Skeletal muscle tissue (tissue), 4 donors: ENCODE results near the gene RANBP3. TPM values are rescaled to one million over a fixed set of nuclear protein-coding genes. Genes with fewer than 3 reads are reported as not detected.
"Not testable (repeated sequence)": the region's sequence is repeated elsewhere in the genome, so short reads cannot be mapped to it uniquely, and the experiment has no call there.

Experiments used
- H3K27ac ChIP-seq: one replicate; pipeline ENCODE4 v1.7.0; 2013; ENCODE audit warnings: mild to moderate bottlenecking, low read depth, low read length, inconsistent platforms
- H3K27me3 ChIP-seq, 3 donors: one replicate each; pipeline ENCODE4 v1.7.0; 2013; ENCODE audit warnings: low read length in 3 of 3; ENCODE audit not compliant: control insufficient read depth in 3 of 3, insufficient read depth in 3 of 3
- H3K36me3 ChIP-seq, 3 donors: one replicate each; pipeline ENCODE4 v1.7.0; 2013; ENCODE audit warnings: low read length in 3 of 3; ENCODE audit not compliant: control insufficient read depth in 3 of 3, insufficient read depth in 3 of 3
- H3K4me1 ChIP-seq, 3 donors: one replicate each; pipeline ENCODE4 v1.7.0; 2013; ENCODE audit warnings: low read length in 3 of 3, mild to moderate bottlenecking in 3 of 3; ENCODE audit not compliant: control insufficient read depth in 3 of 3, insufficient read depth in 3 of 3
- H3K4me3 ChIP-seq, 3 donors: one replicate each; pipeline ENCODE4 v1.7.0; 2013; ENCODE audit warnings: low read length in 3 of 3
- H3K9ac ChIP-seq, 3 donors: one replicate each; pipeline ENCODE4 v1.7.0; 2013; ENCODE audit warnings: low read length in 3 of 3, mild to moderate bottlenecking in 3 of 3, moderate library complexity in 2 of 3, low read depth in 1 of 3
- H3K9me3 ChIP-seq, 3 donors: one replicate each; pipeline ENCODE4 v1.7.0; 2013; ENCODE audit warnings: low read length in 3 of 3; ENCODE audit not compliant: control insufficient read depth in 3 of 3
- total RNA-seq: library from RNA; depleted of rRNA; stranded (reverse); fragments of >200 nt; gene quantifications from one replicate; pipeline ENCODE4 v1.2.3, GENCODE V29; 2014
- donor health status: Osteomylitis.

RANBP3 gene, protein sequence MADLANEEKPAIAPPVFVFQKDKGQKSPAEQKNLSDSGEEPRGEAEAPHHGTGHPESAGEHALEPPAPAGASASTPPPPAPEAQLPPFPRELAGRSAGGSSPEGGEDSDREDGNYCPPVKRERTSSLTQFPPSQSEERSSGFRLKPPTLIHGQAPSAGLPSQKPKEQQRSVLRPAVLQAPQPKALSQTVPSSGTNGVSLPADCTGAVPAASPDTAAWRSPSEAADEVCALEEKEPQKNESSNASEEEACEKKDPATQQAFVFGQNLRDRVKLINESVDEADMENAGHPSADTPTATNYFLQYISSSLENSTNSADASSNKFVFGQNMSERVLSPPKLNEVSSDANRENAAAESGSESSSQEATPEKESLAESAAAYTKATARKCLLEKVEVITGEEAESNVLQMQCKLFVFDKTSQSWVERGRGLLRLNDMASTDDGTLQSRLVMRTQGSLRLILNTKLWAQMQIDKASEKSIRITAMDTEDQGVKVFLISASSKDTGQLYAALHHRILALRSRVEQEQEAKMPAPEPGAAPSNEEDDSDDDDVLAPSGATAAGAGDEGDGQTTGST
- 26.6 TPM for total RNA-seq

DNA sequence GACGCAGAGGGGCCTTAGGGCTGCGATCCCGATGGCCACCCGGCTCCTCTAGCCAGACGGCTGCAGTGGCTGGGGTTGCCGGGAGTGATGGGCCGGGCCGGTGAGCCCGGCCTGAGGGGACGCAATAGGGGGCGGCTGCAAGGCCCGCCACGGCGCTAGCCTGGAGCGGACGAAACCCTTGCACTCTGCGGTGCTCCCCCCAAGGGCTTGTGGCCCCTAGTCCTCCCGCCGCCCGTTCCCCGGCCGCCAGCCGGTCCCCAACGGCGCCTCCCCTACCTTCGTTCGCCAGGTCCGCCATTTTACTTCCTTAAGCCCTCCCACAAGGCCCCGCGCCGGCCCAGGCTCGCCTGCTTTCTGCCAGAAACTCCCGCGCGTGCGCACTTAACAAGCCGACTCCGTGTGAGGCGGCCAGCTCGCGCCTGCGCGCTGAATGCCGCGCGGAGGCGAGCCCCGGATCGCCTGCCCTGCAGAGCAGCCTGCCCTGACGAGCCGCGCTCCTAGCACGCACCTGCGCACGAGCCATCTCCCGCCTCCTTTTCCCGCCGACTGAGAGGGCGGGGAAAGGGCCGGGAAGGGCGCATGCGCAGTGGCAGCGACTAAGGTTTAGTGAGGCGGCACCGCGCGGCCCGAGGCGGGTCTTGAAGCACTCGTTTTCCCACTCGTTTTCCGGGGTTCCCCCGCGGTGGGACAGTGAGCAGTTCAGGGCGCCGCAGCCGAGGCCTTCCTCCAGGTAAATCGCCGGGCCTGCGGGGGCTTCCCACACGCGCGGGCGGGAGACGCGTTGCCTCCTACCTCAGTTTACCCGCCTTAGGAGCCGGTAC, at the start of gene RANBP3:
Gene RANBP3, minus strand, starts transcription at position 356 of the 821 bp plus-strand sequence. Its CDS starts 58 bp downstream, at position 298.
- Histone ChIP-seq H3K27me3 (no peaks in the 10 kb centered on the region), H3K4me1 (peaks cover 30 to 51% (median 41%) of the 10 kb centered on the region in 3 donors), H3K27ac (peak within 1 kb of the TSS; percentile 92), H3K9me3 (no peaks in the 10 kb centered on the region), H3K9ac (peak within 1 kb of the TSS; percentile 90 to 93 (median 91)), H3K4me3 (peak within 1 kb of the TSS; percentile 78 to 90 (median 88)), H3K36me3 (peaks cover 10 to 19% (median 12%) of the 10 kb centered on the region in 3 donors)

DNA sequence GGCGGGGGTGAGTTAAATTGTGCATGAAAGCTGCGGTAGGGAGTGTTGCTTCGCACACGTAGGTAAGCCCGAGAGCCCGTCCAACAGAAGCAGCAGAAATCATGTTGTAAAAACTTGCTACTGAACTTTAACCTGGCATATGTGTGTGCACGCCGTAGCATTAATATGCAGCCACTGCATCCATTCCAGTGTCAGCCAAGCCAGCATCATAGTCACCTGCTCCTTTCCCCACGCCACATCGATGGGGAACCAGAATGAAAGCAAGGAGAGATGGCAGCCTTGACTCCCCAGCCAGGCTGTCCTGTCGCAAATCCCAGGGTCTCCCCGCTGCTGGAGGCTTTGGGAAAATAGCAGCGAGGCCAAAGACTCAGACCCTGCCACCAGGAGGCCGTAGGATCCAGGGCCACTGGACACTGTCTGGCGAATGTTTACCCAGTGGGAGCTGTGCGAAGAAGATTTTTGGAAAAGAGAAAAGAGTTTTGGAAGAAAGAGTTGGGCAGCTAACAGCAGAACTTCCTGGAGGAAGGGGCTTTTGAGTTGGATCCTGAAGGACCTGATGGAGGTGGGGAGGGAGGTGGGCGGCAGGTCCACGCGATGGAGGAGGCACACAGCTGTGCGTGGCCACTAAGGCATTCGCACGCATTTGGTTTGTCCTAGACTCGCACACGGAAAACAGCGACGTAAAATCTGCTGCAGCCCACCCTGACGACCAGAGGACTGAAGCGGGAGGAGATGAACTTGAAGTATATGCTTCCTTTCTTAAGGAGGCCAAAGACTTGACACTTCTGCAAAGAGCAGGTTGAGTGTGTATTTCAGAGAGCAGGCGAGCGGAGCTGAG, 48.7 kb upstream of the RANBP3 start:
- Histone ChIP-seq H3K9ac (no peak overlapping the region), H3K27ac (no peak overlapping the region), H3K4me3 (no peak overlapping the region)

DNA sequence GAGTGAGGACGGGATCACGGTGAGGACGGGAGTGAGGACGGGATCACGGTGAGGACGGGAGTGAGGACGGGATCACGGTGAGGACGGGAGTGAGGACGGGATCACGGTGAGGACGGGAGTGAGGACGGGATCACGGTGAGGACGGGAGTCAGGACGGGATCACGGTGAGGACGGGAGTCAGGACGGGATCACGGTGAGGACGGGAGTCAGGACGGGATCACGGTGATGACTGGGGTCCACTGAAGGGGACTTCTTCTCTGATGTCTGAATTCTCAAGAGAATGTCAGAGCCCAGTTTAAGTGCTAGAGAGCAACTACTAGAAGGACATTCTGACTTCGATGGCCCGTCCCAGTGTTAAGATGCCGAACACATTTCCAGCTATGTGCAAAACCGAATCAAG, 46.8 kb upstream of the RANBP3 start:
- not testable (repeated sequence) for H3K4me3 ChIP-seq, H3K9ac ChIP-seq, H3K27me3 ChIP-seq, H3K9me3 ChIP-seq, H3K4me1 ChIP-seq, H3K36me3 ChIP-seq, H3K27ac ChIP-seq

More for the DNA sequence above, 48.7 kb upstream of the RANBP3 start:
- Histone ChIP-seq H3K27me3 (peaks cover 0 to 4% (median 2%) of the 10 kb centered on the region in 3 donors), H3K36me3 (peaks cover 0 to 7% (median 2%) of the 10 kb centered on the region in 3 donors), H3K9me3 (no peaks in the 10 kb centered on the region), H3K4me1 (peaks cover 4 to 10% (median 6%) of the 10 kb centered on the region in 3 donors)

DNA sequence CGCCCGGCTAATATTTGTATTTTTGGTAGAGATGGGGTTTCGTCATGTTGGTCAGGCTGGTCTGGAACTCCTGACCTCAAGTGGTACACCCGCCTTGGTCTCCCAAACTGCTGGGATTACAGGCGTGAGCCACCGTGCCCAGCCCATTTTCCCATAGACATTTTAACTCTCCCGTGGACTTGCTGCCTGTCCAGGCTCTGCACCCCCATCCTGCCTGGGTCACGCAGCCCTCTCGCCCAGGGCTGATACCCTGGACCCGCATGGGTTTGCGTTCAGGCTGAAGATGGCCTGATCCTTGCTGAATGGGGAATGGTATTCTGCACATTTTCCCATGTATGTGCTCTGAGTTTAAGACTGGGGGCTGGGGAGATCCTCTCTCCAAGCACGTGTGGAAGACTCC, 46.0 kb upstream of the RANBP3 start:
- Histone ChIP-seq H3K9me3 (no peaks in the 10 kb centered on the region), H3K4me3 (no peak overlapping the region), H3K36me3 (peaks cover 0 to 8% (median 2%) of the 10 kb centered on the region in 3 donors), H3K27ac (no peak overlapping the region), H3K27me3 (peaks cover 0 to 4% (median 2%) of the 10 kb centered on the region in 3 donors), H3K4me1 (peaks cover 4 to 10% (median 6%) of the 10 kb centered on the region in 3 donors), H3K9ac (peak overlapping the region in 1 of 3 donors; percentile 33)

DNA sequence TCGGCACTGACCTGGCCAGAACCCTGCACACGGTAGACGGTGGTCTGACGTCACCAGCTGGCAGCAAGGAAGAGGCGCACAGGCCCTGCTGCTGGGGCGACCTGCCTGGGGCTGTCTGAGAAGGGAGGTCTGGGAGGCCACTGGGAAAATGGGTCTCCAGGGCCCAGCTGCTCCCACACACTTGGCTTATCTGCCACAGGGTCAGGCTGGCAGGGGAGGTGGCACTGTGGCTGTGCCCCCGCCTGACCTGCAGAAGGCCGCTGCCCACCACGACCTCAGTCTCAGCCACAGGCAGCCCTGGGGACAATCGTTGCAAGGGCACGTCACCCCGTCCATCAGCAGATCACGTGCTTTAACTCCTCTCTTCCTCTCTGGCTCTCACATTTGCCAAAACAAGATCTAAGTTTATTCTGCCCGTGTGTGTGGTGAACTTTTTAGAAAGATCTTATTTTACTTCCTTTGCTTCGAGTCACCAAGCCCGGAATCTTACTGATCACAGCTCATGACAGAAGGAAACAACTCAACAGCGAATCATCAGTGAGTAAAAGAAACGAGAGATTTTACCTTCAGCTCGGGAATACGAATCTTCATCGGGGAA, 45.2 kb upstream of the RANBP3 start:
- H3K9ac ChIP-seq, result no peak overlapping the region
- no peaks in the 10 kb centered on the region for H3K9me3 ChIP-seq
- peaks cover 0 to 4% (median 2%) of the 10 kb centered on the region in 3 donors for H3K27me3 ChIP-seq
- peaks cover 0 to 8% (median 2%) of the 10 kb centered on the region in 3 donors for H3K36me3 ChIP-seq
- peak overlapping the region; percentile 19 for H3K27ac ChIP-seq
- H3K4me1 ChIP-seq, result peaks cover 4 to 10% (median 6%) of the 10 kb centered on the region in 3 donors
- H3K4me3 ChIP-seq, result no peak overlapping the region

DNA sequence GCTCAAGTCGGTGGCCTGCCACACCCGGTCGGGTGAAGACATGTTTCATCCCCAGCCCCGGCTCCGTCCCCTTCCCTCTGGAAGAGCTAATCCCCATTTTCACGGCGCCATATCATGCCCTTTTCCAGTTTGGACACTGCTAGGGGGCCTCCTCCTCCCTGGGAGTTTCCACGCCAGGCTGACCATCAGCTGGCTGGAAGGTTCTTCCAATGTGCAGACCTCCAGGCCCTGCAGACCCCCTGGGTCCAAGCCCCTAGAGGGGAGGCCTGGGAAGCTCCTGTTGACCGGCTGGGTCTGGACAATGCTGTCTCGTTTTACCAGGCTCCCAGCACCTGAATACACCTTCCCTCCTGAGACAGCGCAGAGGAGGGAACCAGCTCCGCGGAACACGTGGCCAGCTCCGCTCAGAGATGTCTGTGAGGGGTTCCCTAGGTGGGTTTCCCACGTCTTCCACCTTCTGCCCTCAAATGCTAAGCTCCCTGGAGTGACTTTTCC, 44.7 kb upstream of the RANBP3 start:
- Histone ChIP-seq H3K27ac (peak overlapping the region; percentile 19), H3K27me3 (peaks cover 0 to 4% (median 2%) of the 10 kb centered on the region in 3 donors), H3K36me3 (peaks cover 0 to 8% (median 2%) of the 10 kb centered on the region in 3 donors), H3K9ac (no peak overlapping the region), H3K4me1 (peaks cover 4 to 10% (median 6%) of the 10 kb centered on the region in 3 donors), H3K4me3 (no peak overlapping the region), H3K9me3 (no peaks in the 10 kb centered on the region)

DNA sequence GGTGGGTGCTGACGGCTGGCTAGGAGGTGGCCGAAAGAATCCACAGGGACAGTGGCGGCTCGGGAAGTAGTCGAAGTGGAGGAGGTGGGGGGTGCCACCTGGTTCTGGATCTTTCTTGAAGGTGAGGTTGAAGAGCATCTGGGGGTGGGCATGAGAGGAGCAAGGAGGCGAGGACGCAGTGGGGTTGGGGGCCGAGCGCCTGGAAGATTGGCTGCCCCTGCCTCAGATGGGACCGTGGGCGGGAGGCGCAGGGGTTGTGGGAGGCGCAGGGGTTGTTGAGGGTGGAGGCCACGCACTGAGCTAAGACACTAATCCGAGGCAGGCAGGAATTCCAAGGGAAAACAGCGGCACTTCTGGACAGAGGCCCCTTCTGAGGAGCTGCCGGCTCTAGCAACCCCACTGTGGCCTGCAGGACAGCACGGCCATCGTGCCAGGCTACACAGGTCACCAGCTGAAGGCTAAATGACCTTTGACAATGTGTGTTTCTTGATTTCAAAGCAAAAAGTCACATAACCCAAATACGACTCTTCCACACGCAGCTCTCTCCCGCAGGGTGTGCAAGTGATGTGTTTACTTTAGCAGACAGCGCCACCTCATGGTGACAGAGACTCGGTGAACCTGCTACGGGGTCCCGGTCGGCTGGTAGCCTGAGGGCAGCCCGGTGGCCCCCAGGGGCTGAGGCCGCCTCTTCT, 44.1 kb upstream of the RANBP3 start:
- Histone ChIP-seq H3K4me3 (peak overlapping the region in 1 of 3 donors; percentile 6), H3K9ac (peak overlapping the region in 1 of 3 donors; percentile 40), H3K9me3 (no peaks in the 10 kb centered on the region), H3K36me3 (peaks cover 0 to 8% (median 2%) of the 10 kb centered on the region in 3 donors), H3K27me3 (peaks cover 0 to 4% (median 2%) of the 10 kb centered on the region in 3 donors), H3K27ac (no peak overlapping the region), H3K4me1 (peaks cover 4 to 10% (median 6%) of the 10 kb centered on the region in 3 donors)

DNA sequence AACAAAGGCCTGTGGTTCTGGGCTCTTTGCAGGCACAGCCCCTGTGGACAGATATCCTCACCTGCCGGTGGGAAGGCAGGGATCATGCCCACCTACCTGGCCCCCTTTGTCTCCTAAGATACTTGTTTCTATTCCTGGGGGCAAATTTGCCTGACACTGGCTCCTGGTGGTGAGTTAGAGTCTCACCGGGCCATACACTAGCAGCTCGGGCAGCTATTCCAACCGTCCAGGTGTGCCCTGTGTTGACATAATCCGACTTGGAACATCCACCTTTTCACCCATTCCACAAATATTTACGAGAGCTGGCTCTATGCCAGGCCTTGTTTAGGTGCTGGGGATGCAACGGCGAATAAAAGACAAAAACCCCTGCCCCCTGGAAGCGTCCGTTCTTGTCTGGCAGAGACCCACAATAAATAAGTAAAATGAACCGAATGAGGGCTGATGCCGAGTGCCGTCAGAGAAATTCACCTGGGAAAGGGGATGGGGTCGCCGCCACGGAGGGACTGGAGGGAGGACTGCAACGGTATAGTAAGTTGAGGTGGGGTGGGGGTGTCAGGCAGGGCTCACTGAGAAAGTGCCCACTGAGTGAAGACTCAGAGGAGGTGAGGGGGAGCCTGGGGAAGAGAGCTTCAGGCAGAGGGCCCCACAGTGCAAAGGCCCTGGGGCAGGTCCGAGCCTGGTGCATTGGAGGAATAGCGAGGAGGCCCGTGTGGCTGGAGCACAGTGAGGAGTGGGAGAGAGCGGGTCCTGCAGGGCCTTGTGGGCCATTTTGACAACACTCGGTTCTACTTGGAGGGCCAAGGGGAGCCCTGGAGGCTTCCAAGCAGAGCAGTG, 43.2 kb upstream of the RANBP3 start:
- Histone ChIP-seq H3K9ac (no peak overlapping the region), H3K27ac (no peak overlapping the region), H3K36me3 (peaks cover 0 to 5% (median 2%) of the 10 kb centered on the region in 3 donors), H3K27me3 (peaks cover 0 to 4% (median 2%) of the 10 kb centered on the region in 3 donors), H3K4me3 (no peak overlapping the region), H3K4me1 (peaks cover 4 to 10% (median 6%) of the 10 kb centered on the region in 3 donors), H3K9me3 (no peaks in the 10 kb centered on the region)
